ENCODE results near the gene ZDHHC14.

DNA sequence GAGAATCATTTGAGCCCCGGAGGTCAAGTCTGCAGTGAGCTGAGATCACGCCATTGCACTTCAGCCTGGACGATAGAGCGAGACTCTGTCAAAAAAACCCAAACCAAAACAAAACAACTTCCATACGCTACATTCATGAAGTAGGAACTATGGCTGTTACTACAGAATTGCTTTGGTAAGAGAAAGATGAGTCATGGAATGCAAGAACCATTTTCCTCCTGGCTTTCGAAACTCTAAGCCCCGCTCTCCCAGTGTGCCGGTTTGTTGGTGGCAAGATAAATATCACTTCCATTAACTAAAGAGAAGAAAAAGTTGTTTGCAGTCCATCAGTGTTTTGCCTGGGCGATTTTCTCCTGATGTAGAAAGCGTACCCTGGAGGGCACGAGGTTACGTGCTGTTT is 61.3 kb downstream of the ZDHHC14 start:
- TF ChIP-seq, protein P1, sequence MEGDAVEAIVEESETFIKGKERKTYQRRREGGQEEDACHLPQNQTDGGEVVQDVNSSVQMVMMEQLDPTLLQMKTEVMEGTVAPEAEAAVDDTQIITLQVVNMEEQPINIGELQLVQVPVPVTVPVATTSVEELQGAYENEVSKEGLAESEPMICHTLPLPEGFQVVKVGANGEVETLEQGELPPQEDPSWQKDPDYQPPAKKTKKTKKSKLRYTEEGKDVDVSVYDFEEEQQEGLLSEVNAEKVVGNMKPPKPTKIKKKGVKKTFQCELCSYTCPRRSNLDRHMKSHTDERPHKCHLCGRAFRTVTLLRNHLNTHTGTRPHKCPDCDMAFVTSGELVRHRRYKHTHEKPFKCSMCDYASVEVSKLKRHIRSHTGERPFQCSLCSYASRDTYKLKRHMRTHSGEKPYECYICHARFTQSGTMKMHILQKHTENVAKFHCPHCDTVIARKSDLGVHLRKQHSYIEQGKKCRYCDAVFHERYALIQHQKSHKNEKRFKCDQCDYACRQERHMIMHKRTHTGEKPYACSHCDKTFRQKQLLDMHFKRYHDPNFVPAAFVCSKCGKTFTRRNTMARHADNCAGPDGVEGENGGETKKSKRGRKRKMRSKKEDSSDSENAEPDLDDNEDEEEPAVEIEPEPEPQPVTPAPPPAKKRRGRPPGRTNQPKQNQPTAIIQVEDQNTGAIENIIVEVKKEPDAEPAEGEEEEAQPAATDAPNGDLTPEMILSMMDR (IDR thresholded peaks at IDR 0.05): no peak
- TF ChIP-seq POLR2AphosphoS5 (IDR thresholded peaks at IDR 0.05): no peak

Data from prostate gland (tissue), 2 donors.